BLaER1 (cell line): Measurements from ENCODE around the gene SGIP1.
"Not testable (repeated sequence)": the region's sequence is repeated elsewhere in the genome, so short reads cannot be mapped to it uniquely, and the experiment has no call there.

Source experiments
- H3K27ac ChIP-seq: shearing (Covaris generic); formaldehyde crosslinking; 2 replicates; pipeline ENCODE4 v1.8.1; 2022
- H3K27me3 ChIP-seq: shearing (Covaris generic); formaldehyde crosslinking; 2 replicates; pipeline ENCODE4 v1.8.1; 2022
- H3K36me3 ChIP-seq: shearing (Covaris generic); formaldehyde crosslinking; 2 replicates; pipeline ENCODE4 v1.8.1; 2022
- H3K4me1 ChIP-seq: shearing (Covaris generic); formaldehyde crosslinking; 2 replicates; pipeline ENCODE4 v1.8.1; 2022
- H3K4me2 ChIP-seq: shearing (Covaris generic); formaldehyde crosslinking; 2 replicates; pipeline ENCODE4 v1.8.1; 2022
- H3K4me3 ChIP-seq: shearing (Covaris generic); formaldehyde crosslinking; 2 replicates; pipeline ENCODE4 v1.8.1; 2022
- H3K9ac ChIP-seq: shearing (Covaris generic); formaldehyde crosslinking; 2 replicates; pipeline ENCODE4 v1.8.1; 2022
- H3K9me3 ChIP-seq: shearing (Covaris generic); formaldehyde crosslinking; 2 replicates; pipeline ENCODE4 v1.8.1; 2022
- H4K20me1 ChIP-seq: shearing (Covaris generic); formaldehyde crosslinking; 2 replicates; pipeline ENCODE4 v1.8.1; 2022
- Cebpa-rat ChIP-seq: shearing (Covaris generic); IDR thresholded peaks from 2 replicates; pipeline ENCODE4 v1.8.1; 2022

SGIP1 gene

GRCh38 chr1:66704177-66704875 lies 170.4 kb downstream of the SGIP1 start:
- Histone ChIP-seq H4K20me1 (no peaks in the 10 kb centered on the region), H3K4me1 (no peaks in the 10 kb centered on the region), H3K9me3 (no peaks in the 10 kb centered on the region), H3K27ac (no peak overlapping the region), H3K9ac (no peak overlapping the region), H3K4me2 (no peak overlapping the region), H3K4me3 (no peak overlapping the region), H3K27me3 (no peaks in the 10 kb centered on the region), H3K36me3 (no peaks in the 10 kb centered on the region)
- no peak for TF ChIP-seq Cebpa-rat

- Histone ChIP-seq H3K9me3 (no peaks in the 10 kb centered on the region), H3K27me3 (no peaks in the 10 kb centered on the region), H3K4me1 (no peaks in the 10 kb centered on the region), H3K4me2 (no peak overlapping the region), H3K36me3 (no peaks in the 10 kb centered on the region), H4K20me1 (no peaks in the 10 kb centered on the region), H3K27ac (no peak overlapping the region), H3K9ac (no peak overlapping the region), H3K4me3 (no peak overlapping the region)
- TF ChIP-seq Cebpa-rat = no peak
Measured at GRCh38 chr1:66705110-66705509, 171.2 kb downstream of the SGIP1 start.

GRCh38 chr1:66711420-66711819 lies 177.5 kb downstream of the SGIP1 start:
- Histone ChIP-seq H3K4me2 (no peak overlapping the region), H3K36me3 (no peaks in the 10 kb centered on the region)
- no peak for TF ChIP-seq Cebpa-rat

GRCh38 chr1:66712839-66713238 lies 178.9 kb downstream of the SGIP1 start:
- Histone ChIP-seq H3K27ac (no peak overlapping the region), H3K27me3 (no peaks in the 10 kb centered on the region), H4K20me1 (no peaks in the 10 kb centered on the region), H3K9ac (no peak overlapping the region), H3K4me2 (no peak overlapping the region), H3K4me3 (no peak overlapping the region), H3K36me3 (no peaks in the 10 kb centered on the region), H3K9me3 (no peaks in the 10 kb centered on the region), H3K4me1 (no peaks in the 10 kb centered on the region)
- TF ChIP-seq Cebpa-rat = no peak

More at GRCh38 chr1:66711420-66711819, 177.5 kb downstream of the SGIP1 start:
- H3K27ac ChIP-seq = no peak overlapping the region
- H3K9ac ChIP-seq = no peak overlapping the region
- H4K20me1 ChIP-seq = no peaks in the 10 kb centered on the region
- H3K4me1 ChIP-seq = no peaks in the 10 kb centered on the region
- H3K27me3 ChIP-seq = no peaks in the 10 kb centered on the region
- no peaks in the 10 kb centered on the region for H3K9me3 ChIP-seq
- no peak overlapping the region for H3K4me3 ChIP-seq

GRCh38 chr1:66723985-66724384 lies 190.0 kb downstream of the SGIP1 start:
- H4K20me1 ChIP-seq = no peaks in the 10 kb centered on the region
- TF ChIP-seq Cebpa-rat = no peak

GRCh38 chr1:66725885-66726665 lies 192.1 kb downstream of the SGIP1 start:
- Histone ChIP-seq H3K9me3 (peaks cover 4% of the 10 kb centered on the region; the same call in 1 of the 2 replicates), H3K36me3 (no peaks in the 10 kb centered on the region), H3K27me3 (no peaks in the 10 kb centered on the region), H3K4me3 (no peak overlapping the region), H4K20me1 (no peaks in the 10 kb centered on the region), H3K27ac (no peak overlapping the region), H3K4me1 (no peaks in the 10 kb centered on the region), H3K9ac (no peak overlapping the region), H3K4me2 (no peak overlapping the region)
- no peak for TF ChIP-seq Cebpa-rat

More at GRCh38 chr1:66723985-66724384, 190.0 kb downstream of the SGIP1 start:
- Histone ChIP-seq H3K9me3 (peaks cover 4% of the 10 kb centered on the region; the same call in 1 of the 2 replicates), H3K27me3 (no peaks in the 10 kb centered on the region), H3K27ac (no peak overlapping the region), H3K36me3 (no peaks in the 10 kb centered on the region), H3K4me2 (no peak overlapping the region), H3K9ac (no peak overlapping the region), H3K4me3 (no peak overlapping the region), H3K4me1 (no peaks in the 10 kb centered on the region)

GRCh38 chr1:66728021-66728420 lies 194.1 kb downstream of the SGIP1 start:
- no peak overlapping the region for H3K4me2 ChIP-seq
- H3K9ac ChIP-seq = no peak overlapping the region
- no peaks in the 10 kb centered on the region for H3K27me3 ChIP-seq
- H3K4me3 ChIP-seq = no peak overlapping the region
- H3K36me3 ChIP-seq = no peaks in the 10 kb centered on the region
- no peak for TF ChIP-seq Cebpa-rat
- no peaks in the 10 kb centered on the region for H4K20me1 ChIP-seq
- peaks cover 4% of the 10 kb centered on the region; the same call in 1 of the 2 replicates for H3K9me3 ChIP-seq
- H3K27ac ChIP-seq = no peak overlapping the region
- H3K4me1 ChIP-seq = peaks cover 4% of the 10 kb centered on the region; the same call in 1 of the 2 replicates

- H3K9ac ChIP-seq, H3K27ac ChIP-seq, H3K4me1 ChIP-seq, H3K4me2 ChIP-seq, H4K20me1 ChIP-seq, H3K4me3 ChIP-seq, H3K27me3 ChIP-seq, H3K36me3 ChIP-seq, H3K9me3 ChIP-seq: not testable (repeated sequence)
Measured at GRCh38 chr1:66728716-66729115, 194.8 kb downstream of the SGIP1 start.

GRCh38 chr1:66729119-66729518 lies 195.2 kb downstream of the SGIP1 start:
- no peak for TF ChIP-seq Cebpa-rat
- H3K9me3 ChIP-seq = peaks cover 4% of the 10 kb centered on the region; the same call in 1 of the 2 replicates
- no peaks in the 10 kb centered on the region for H3K36me3 ChIP-seq
- no peaks in the 10 kb centered on the region for H3K27me3 ChIP-seq
- no peak overlapping the region for H3K27ac ChIP-seq
- H3K4me2 ChIP-seq = no peak overlapping the region
- H3K4me1 ChIP-seq = peaks cover 4% of the 10 kb centered on the region; the same call in 1 of the 2 replicates
- H3K4me3 ChIP-seq = no peak overlapping the region
- H4K20me1 ChIP-seq = no peaks in the 10 kb centered on the region
- H3K9ac ChIP-seq = no peak overlapping the region

GRCh38 chr1:66729523-66729922 lies 195.6 kb downstream of the SGIP1 start:
- Histone ChIP-seq H3K9me3 (peaks cover 4% of the 10 kb centered on the region; the same call in 1 of the 2 replicates), H3K9ac (no peak overlapping the region)

More at GRCh38 chr1:66729523-66729922, 195.6 kb downstream of the SGIP1 start:
- no peak overlapping the region for H3K27ac ChIP-seq
- H3K4me2 ChIP-seq = no peak overlapping the region
- peaks cover 4% of the 10 kb centered on the region; the same call in 1 of the 2 replicates for H3K4me1 ChIP-seq
- no peak overlapping the region for H3K4me3 ChIP-seq
- no peaks in the 10 kb centered on the region for H4K20me1 ChIP-seq
- H3K36me3 ChIP-seq = no peaks in the 10 kb centered on the region
- H3K27me3 ChIP-seq = no peaks in the 10 kb centered on the region
- no peak for TF ChIP-seq Cebpa-rat
